PC-3 (cell line): Measurements from ENCODE around the gene FNDC10. TPM values are rescaled to one million over a fixed set of nuclear protein-coding genes. Genes with fewer than 3 reads are reported as not detected.

Experiments used
- ATAC-seq: fragments of 200-7000 bp; cut with Tn5 transposase; 2 replicates; pipeline ENCODE4 v1.9.1; 2020; ENCODE audit warnings: mild to moderate bottlenecking, moderate library complexity
- BruUV-seq: library from RNA; stranded (reverse); fragments of 400-500 nt; replicated peaks from 2 replicates; lab custom pipeline; 2021; lab: Mats Ljungman, UMichigan
- CTCF ChIA-PET: fragments of 300-600 bp; sonication (Branson Sonifier 250); formaldehyde crosslinking; loops from one replicate; lab custom pipeline; 2022; ENCODE audit warnings: antibody characterized with exemption; lab: Charles Lee
- POLR2A ChIA-PET: fragments of 300-600 bp; sonication (Branson Sonifier 250); formaldehyde crosslinking; loops from one replicate; lab custom pipeline; 2022; ENCODE audit warnings: antibody characterized with exemption; ENCODE audit not compliant: unreplicated experiment; lab: Charles Lee
- DNase-seq: peaks from one replicate; pipeline ENCODE4 v3.0.0-alpha.2; 2015
- H2AFZ ChIP-seq: fragments of 300-600 bp; sonication (generic); 2 replicates; pipeline ENCODE4 v1.6.0; 2016; ENCODE audit warnings: antibody characterized with exemption, low read length
- H3F3A ChIP-seq: fragments of 300-600 bp; sonication (generic); one replicate; pipeline ENCODE4 v1.6.0; 2017; ENCODE audit warnings: antibody characterized with exemption, low read length, control low read depth, mild to moderate bottlenecking; ENCODE audit not compliant: unreplicated experiment
- H3K27ac ChIP-seq: fragments of 300-600 bp; sonication (generic); 2 replicates; pipeline ENCODE4 v1.5.1; 2016; ENCODE audit warnings: mild to moderate bottlenecking, low read length
- H3K27me3 ChIP-seq: fragments of 300-600 bp; sonication (generic); 2 replicates; pipeline ENCODE4 v1.6.1; 2016; ENCODE audit warnings: low read length, mixed read lengths
- H3K36me3 ChIP-seq: fragments of 300-600 bp; sonication (generic); 2 replicates; pipeline ENCODE4 v1.6.1; 2016; ENCODE audit warnings: low read depth, mixed run types, low read length, mixed read lengths
- H3K4me1 ChIP-seq: fragments of 300-600 bp; sonication (generic); 2 replicates; pipeline ENCODE4 v1.5.1; 2016; ENCODE audit warnings: low read length; ENCODE audit not compliant: insufficient read depth
- H3K4me2 ChIP-seq: fragments of 300-600 bp; sonication (generic); 2 replicates; pipeline ENCODE4 v1.6.0; 2016; ENCODE audit warnings: low read length
- H3K4me3 ChIP-seq: fragments of 300-600 bp; sonication (generic); 2 replicates; pipeline ENCODE4 v1.5.1; 2016; ENCODE audit warnings: mild to moderate bottlenecking, low read length, mixed read lengths
- H3K79me2 ChIP-seq: fragments of 300-600 bp; sonication (generic); 2 replicates; pipeline ENCODE4 v1.6.1; 2017; ENCODE audit warnings: low read length, mixed read lengths
- H3K9ac ChIP-seq: fragments of 300-600 bp; sonication (generic); 2 replicates; pipeline ENCODE4 v1.6.0; 2016; ENCODE audit warnings: mild to moderate bottlenecking, low read length
- H3K9me2 ChIP-seq: fragments of 300-600 bp; sonication (generic); replicated peaks from 2 replicates; pipeline ENCODE4 v1.6.1; 2016; ENCODE audit warnings: mixed run types, low read length, mixed read lengths
- H3K9me3 ChIP-seq: fragments of 300-600 bp; sonication (generic); 2 replicates; pipeline ENCODE4 v1.6.1; 2016; ENCODE audit warnings: low read length, mixed read lengths
- H4K20me1 ChIP-seq: fragments of 300-600 bp; sonication (generic); 2 replicates; pipeline ENCODE4 v1.6.1; 2016; ENCODE audit warnings: low read length, mixed read lengths
- CTCF ChIP-seq: fragments of 300-600 bp; sonication (generic); conservative IDR thresholded peaks from 2 replicates; pipeline ENCODE4 v1.5.1; 2017; ENCODE audit warnings: antibody characterized with exemption, low read depth, mild to moderate bottlenecking, low read length
- EZH2 ChIP-seq: fragments of 300-600 bp; sonication (generic); IDR thresholded peaks from one replicate; pipeline ENCODE4 v1.6.1; 2017; ENCODE audit warnings: antibody characterized with exemption, mild to moderate bottlenecking, low read length; ENCODE audit not compliant: unreplicated experiment
- EZH2phosphoT487 ChIP-seq: fragments of 300-600 bp; sonication (generic); IDR thresholded peaks from 2 replicates; pipeline ENCODE4 v1.6.1; 2018; ENCODE audit warnings: mild to moderate bottlenecking, antibody characterized with exemption, low read length, borderline replicate concordance
- intact Hi-C: fragments of 100-400 bp; cut with micrococcal nuclease; formaldehyde crosslinking; loops from 2 replicates; pipeline ENCODE4 v1.9.0; 2023
- total RNA-seq: library from RNA; depleted of rRNA; stranded (reverse); fragments of >200 nt; gene quantifications from 2 replicates; pipeline ENCODE4 v1.2.3, GENCODE V29; 2014

The FNDC10 gene
- total RNA-seq, 1 experiment from 2014 or later: 8.8 TPM

- no peak overlapping the region for H3K9ac ChIP-seq
These were observed 23.9 kb upstream of the FNDC10 start for GRCh38 chr1:1623631-1624442.

GRCh38 chr1:1623181-1623630 is 23.3 kb upstream of the FNDC10 start:
- peaks cover 4% of the 10 kb centered on the region; the same call in 1 of the 2 replicates for H4K20me1 ChIP-seq

More at GRCh38 chr1:1623631-1624442, 23.9 kb upstream of the FNDC10 start:
- Histone ChIP-seq H3K27me3 (no peaks in the 10 kb centered on the region), H2AFZ (no peak overlapping the region), H3K4me2 (no peak overlapping the region), H3K9me2 (no peaks in the 10 kb centered on the region), H3K36me3 (no peaks in the 10 kb centered on the region), H3F3A (no peaks in the 10 kb centered on the region), H3K27ac (no peak overlapping the region), H3K9me3 (no peaks in the 10 kb centered on the region), H3K4me1 (no peaks in the 10 kb centered on the region), H4K20me1 (peaks cover 4% of the 10 kb centered on the region; the same call in 1 of the 2 replicates), H3K79me2 (no peaks in the 10 kb centered on the region), H3K4me3 (no peak overlapping the region)
- ChIA-PET POLR2A (no interaction called here), CTCF (no interaction called here)
- no TSS peak for BruUV-seq
- ATAC-seq (no peak), DNase-seq (no peak)
- intact Hi-C loops: no loop called here
- no peak for TF ChIP-seq EZH2
- no peak for TF ChIP-seq EZH2phosphoT487
- no peak for TF ChIP-seq CTCF

More at GRCh38 chr1:1623181-1623630, 23.3 kb upstream of the FNDC10 start:
- intact Hi-C loops: no loop called here
- Histone ChIP-seq H3K27me3 (no peaks in the 10 kb centered on the region), H3K9me3 (no peaks in the 10 kb centered on the region), H3K9ac (no peak overlapping the region), H3K4me2 (no peak overlapping the region), H3K9me2 (no peaks in the 10 kb centered on the region), H3K79me2 (no peaks in the 10 kb centered on the region), H3K27ac (no peak overlapping the region), H3K36me3 (no peaks in the 10 kb centered on the region), H3K4me1 (no peaks in the 10 kb centered on the region), H3K4me3 (no peak overlapping the region), H2AFZ (no peak overlapping the region), H3F3A (no peaks in the 10 kb centered on the region)
- ChIA-PET POLR2A (no interaction called here), CTCF (no interaction called here)
- no TSS peak for BruUV-seq
- TF ChIP-seq EZH2: no peak
- TF ChIP-seq EZH2phosphoT487: no peak
- no peak for TF ChIP-seq CTCF
- DNase-seq (no peak), ATAC-seq (no peak)
